Inferior parietal cortex (tissue), 1 donor: ENCODE data around the gene IQCK.
"Not testable (repeated sequence)": the region's sequence is repeated elsewhere in the genome, so short reads cannot be mapped to it uniquely, and the experiment has no call there.

Experiments used
- DNase-seq: peaks from one replicate; pipeline ENCODE4 v3.0.0-alpha.2; 2016; ENCODE audit errors: extremely low spot score

The IQCK gene

GRCh38 chr16:19699472-19699871 lies 18.6 kb upstream of the IQCK start:
- no peak for DNase-seq

DNA sequence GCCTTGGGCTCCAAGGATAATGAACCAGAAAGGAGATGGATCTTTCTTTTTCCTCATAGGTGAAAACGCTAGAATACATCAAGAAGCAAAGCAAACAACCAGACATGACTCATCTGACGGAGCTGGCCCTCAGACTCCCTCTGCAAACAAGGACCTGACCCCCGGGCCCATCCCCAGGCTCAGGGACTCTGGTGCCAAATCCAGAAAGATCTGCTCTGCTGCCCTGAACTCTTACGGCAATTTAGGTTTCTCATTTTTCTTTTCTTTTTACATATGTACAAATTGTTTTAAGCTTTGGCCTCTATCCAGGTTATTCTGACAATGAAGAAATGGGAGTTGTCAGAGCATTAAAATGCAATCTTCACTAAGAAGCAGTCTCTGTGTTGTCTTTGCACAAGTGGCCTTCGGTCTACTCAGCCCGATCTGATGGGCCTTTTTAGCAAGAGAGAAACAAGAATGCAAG lies 17.7 kb upstream of the IQCK start:
- DNase-seq = no peak

- DNase-seq = no peak
Observed at GRCh38 chr16:19701091-19701490, 17.0 kb upstream of the IQCK start.

DNA sequence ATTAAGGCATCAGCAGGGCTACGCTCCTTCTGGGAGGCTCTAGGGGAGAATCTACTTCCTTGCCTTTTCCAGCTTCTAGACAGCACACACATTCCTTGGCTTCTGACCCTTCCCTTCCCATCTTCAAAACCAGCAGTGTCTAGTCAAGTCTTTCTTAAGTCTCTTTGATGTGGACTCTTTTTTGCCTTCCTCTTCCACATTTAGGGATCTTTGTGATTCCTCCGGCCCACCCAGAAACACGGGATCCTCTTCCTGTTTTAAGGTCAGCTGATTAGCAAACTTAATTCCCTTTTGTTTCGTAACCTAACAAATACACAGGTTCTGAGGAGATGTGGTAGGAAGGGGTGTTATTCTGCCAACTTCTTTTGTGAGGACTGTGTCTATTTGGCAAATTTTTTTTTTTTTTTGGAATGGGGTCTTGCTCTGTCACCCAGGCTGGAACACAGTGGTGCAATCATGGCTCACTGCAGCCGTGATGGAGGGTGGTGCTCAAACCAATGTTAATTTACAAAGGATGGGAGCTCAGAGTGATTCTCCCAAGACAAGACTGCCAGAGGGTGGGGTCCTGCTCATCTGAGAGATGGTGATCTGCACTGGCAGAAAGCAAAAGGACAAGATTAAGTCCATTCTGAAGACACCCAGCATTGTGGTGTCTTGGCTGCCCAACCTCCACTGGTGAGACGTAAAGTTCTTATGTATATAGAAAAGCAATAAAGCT lies 14.7 kb upstream of the IQCK start:
- no peak for DNase-seq

DNA sequence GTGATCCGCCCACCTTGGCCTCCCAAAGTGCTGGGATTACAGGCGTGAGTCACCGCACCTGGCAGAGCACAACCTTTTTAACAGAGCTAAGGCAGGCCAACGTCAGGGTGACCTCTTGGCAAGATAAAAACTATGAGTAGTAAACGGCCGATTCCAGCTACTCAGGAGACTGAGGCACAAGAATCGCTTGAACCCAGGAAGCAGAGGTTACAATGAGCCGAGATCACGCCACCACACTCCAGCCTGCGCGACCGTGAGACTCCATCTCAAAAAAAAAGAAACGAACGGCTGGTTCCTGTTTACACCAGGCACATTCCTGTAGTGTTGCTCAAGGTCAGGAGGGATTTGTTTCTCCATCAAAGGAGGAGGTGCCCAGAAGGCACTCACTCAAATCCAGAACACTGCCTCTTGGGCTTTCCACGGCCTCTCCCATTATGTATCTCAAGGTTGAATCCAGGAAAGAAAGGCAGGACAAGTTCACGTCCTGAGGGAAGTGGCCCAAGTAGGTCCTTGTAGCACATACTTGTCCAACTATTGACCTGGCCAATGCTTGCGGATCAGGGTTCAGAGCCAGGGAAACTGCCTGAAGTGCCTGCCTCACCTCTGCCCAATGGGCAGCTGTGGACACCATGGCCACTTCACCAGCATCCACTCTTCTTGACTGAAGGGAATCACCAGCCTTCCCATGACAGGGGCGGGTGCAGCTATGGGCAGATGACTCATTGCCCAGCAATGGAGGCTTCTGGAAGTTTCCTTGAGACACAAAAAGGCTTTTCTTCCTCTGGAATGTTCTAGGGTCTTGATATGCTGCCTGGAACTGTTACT lies 13.5 kb upstream of the IQCK start:
- no peak for DNase-seq

DNA sequence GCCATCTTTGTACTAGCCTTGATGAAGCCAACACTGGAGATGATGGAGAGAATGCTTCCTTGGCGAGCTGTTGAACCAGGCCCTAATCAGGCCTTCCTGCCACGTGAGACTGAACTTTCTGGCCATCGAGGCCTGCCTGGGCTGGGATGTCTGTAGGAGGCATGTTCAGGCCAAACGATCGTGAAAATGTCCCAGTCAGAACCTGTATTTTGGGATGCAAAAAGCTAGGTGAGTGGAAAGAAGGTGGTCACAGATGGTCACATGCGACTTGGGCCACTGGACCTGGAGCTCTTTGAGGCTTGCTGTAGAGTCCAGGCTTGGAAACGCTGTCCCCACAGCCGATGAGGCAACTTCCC lies 12.9 kb upstream of the IQCK start:
- DNase-seq = no peak

DNA sequence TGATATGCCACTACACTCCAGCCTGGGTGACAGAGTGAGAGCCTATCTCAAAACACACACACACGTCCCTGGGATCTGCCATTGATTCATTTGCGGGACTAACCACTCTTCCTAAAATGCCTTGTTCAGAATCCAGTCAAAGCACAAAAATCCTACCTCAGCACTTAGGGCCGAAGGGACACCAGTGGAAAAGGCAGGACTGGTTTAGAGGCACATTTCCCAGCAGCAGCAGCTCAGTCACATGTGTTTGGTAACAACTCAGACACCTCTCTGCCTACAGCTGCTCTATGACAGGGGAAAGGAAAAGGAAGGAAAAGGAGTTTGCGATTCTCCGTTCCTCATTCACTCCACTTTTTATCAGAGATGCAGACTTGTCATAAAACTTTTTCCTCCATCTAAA lies 12.2 kb upstream of the IQCK start:
- DNase-seq = no peak

GRCh38 chr16:19706846-19707245 lies 11.2 kb upstream of the IQCK start:
- DNase-seq = no peak

DNA sequence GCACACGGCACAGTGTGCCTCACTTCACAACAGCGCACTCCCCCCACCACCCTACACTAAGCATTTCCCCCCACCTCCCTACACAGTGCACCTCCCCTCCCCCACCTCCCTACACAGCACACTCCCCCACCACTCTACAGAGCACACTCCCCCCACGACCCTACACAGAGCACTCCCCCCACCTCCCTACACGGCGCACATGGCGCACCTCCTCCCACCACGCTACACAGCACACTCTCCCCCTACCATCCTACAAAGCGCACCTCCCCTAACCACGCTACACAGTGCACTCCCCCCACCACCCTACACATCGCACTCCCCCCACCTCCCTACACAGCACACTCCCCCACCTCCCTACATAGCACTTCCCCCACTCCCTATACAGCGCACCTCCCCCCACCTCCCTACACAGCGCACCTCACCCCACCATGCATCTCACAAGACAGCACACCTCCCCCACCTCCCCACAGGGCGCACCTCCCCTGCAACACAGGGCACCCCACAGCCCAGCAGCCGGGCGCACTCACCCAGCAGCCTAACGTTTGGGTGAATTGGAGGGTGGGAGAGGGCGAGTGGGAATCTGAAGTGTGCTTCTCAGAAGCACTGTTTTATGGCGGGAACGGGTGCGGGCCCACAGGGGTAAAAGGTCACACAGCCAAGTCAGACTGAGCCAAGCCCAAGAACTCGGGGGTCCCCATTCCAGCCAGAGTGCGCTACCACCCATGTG lies 10.3 kb upstream of the IQCK start:
- DNase-seq = no peak

GRCh38 chr16:19708296-19709205 lies 9.5 kb upstream of the IQCK start:
- no peak for DNase-seq

- no peak for DNase-seq
Observed at GRCh38 chr16:19709381-19710136, 8.5 kb upstream of the IQCK start.

GRCh38 chr16:19710191-19710908 lies 7.7 kb upstream of the IQCK start:
- DNase-seq = no peak

DNA sequence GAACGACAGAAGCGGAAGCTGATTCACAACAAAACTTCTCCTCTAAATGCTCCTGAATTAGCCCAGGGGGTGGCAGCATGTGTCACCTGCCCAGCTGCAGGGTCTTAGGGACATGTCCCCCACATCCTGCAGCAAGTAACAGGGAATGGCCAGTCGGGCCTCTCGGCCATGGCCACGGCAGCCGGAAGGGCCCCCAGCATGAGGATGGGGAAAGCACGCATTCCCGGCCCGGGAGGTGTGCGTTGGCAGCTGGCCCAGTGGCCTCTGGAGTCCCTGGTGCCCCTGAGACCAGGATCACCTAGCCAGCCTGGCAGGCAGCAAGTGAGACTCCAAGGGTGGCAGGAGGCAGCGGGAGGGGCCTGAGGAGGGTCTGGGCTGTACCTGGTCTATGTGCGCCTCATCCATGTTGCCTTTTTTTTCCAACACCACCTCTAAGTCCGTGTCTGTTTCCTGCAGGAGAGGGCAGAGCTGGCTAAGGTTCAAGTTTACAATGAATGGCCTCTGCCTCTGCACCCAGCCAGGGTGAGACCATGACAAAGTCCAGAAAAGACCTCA lies 7.0 kb upstream of the IQCK start:
- no peak for DNase-seq

DNA sequence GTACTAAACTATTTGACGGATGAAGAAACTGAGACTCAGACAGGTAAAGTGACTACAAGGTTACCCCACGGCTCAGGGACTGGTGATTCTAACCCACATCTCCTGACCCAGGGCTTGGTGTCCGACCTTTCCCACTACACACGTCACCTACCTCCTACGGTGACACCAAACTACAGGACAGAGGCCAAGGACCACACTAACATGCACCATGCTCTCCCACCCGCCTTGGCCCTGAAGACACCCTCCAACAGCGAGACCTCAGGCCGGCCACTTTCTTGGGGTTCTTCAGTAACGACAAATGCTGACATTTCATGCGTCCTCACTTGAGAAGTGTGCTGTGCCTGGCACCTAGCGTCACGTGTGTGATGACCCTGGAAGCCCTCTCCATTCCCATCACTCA lies 6.4 kb upstream of the IQCK start:
- DNase-seq = no peak

- DNase-seq = no peak
Observed at GRCh38 chr16:19712418-19713058, 5.5 kb upstream of the IQCK start.

- DNase-seq = no peak
Observed at GRCh38 chr16:19713697-19714096, 4.4 kb upstream of the IQCK start.

GRCh38 chr16:19715566-19715965 lies 2.5 kb upstream of the IQCK start:
- DNase-seq = no peak

DNA sequence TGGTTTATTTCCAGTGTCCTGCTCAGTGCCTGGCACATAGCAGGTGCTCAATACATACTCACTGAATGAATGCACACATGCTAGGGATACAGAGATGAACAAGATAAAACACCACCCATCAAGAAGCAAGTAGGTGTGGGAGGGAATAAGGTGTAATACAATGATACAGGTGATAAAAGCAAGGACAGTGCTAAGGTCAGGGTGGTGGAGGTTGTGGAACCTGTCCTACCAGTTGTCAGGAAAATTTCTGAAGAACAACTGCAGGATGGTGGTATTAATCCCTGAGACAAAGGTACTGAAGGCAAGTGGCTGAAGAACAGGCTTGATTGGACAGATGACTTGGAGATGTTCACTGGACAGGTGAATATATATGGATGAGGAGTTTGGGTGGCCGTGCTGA lies 1.9 kb upstream of the IQCK start:
- DNase-seq = no peak

GRCh38 chr16:19716728-19717127 lies 1.3 kb upstream of the IQCK start:
- not testable (repeated sequence) for DNase-seq
